ENCODE results near the gene AJUBA. TPM values are rescaled to one million over a fixed set of nuclear protein-coding genes. Genes with fewer than 3 reads are reported as not detected.
"Not testable (repeated sequence)": the region's sequence is repeated elsewhere in the genome, so short reads cannot be mapped to it uniquely, and the experiment has no call there.

AJUBA gene
- total RNA-seq, 1 experiment from 2014 or later = 28.8 TPM

- TF ChIP-seq FOXJ3 (CRISPR knock-in tag; IDR thresholded peaks at IDR 0.05; ENCODE audit: borderline replicate concordance) (no peak), ATF3 (CRISPR knock-in tag; conservative IDR thresholded peaks at IDR 0.05) (no peak), ZSCAN18 (CRISPR knock-in tag; IDR thresholded peaks at IDR 0.05) (no peak)
- Mint-ChIP-seq H3K9me3 (no peaks in the 10 kb centered on the region), H3K4me3 (no peak overlapping the region), H3K27me3 (ENCODE audit: low read depth) (no peaks in the 10 kb centered on the region), H3K36me3 (no peaks in the 10 kb centered on the region), H3K27ac (no peak overlapping the region), H3K4me1 (peaks cover 4% of the 10 kb centered on the region)
- POLR2A ChIA-PET = interaction anchor here (2.1 kb wide), 1 partner anchor 11 kb away, joined by 9 read pairs; no protein-coding TSS in a partner anchor
- CTCF ChIA-PET = interaction anchor here (0.7 to 4.1 kb wide), 4 partner anchors 23 to 237 kb away, joined by 4 to 22 read pairs (median 12); partner anchors contain the start of gene CDH24
- DNase-seq (ENCODE audit: low spot score) (no peak), ATAC-seq (no peak)
Measured at GRCh38 chr14:23018107-23018506, 35.8 kb upstream of the AJUBA start.

GRCh38 chr14:23017091-23017490 is 34.7 kb upstream of the AJUBA start:
- no peaks in the 10 kb centered on the region for H3K4me1 Mint-ChIP-seq
- no peak overlapping the region for H3K4me3 Mint-ChIP-seq
- TF ChIP-seq USF2 (CRISPR knock-in tag; IDR thresholded peaks at IDR 0.05) = no peak
- 0 out of 2 replicates have a peak, but pooled peaks have one; percentile 19 for TF ChIP-seq ZNF121 (CRISPR knock-in tag; IDR thresholded peaks at IDR 0.05)
- no peak for TF ChIP-seq E2F1 (CRISPR knock-in tag; IDR thresholded peaks at IDR 0.05)
- H3K36me3 Mint-ChIP-seq = no peaks in the 10 kb centered on the region
- DNase-seq (ENCODE audit: low spot score) = no peak
- H3K27me3 Mint-ChIP-seq (ENCODE audit: low read depth) = no peaks in the 10 kb centered on the region
- POLR2A ChIA-PET = interaction anchor here (0.8 to 2.1 kb wide), 2 partner anchors 10 to 88 kb away, joined by 3 to 9 read pairs; partner anchors contain the start of gene PRMT5
- no peak overlapping the region; the same call in 1 of the 2 replicates for H3K27ac Mint-ChIP-seq
- ATAC-seq = no peak
- CTCF ChIA-PET = interaction anchor here (0.9 to 4.1 kb wide), 5 partner anchors 10 to 35 kb away, joined by 3 to 22 read pairs (median 4); no protein-coding TSS in a partner anchor
- H3K9me3 Mint-ChIP-seq = no peaks in the 10 kb centered on the region

GRCh38 chr14:23015618-23016017 is 33.3 kb upstream of the AJUBA start:
- POLR2A ChIA-PET = no interaction called here
- no peak for TF ChIP-seq ZBTB43 (CRISPR knock-in tag; IDR thresholded peaks at IDR 0.05)
- TF ChIP-seq HMGA2 (CRISPR knock-in tag; IDR thresholded peaks at IDR 0.05) = no peak
- TF ChIP-seq TCF7 (CRISPR knock-in tag; IDR thresholded peaks at IDR 0.05; ENCODE audit: low read depth) = no peak
- Mint-ChIP-seq H3K4me3 (no peak overlapping the region), H3K9me3 (no peaks in the 10 kb centered on the region), H3K36me3 (no peaks in the 10 kb centered on the region), H3K27me3 (ENCODE audit: low read depth) (no peaks in the 10 kb centered on the region), H3K27ac (peak overlapping the region; percentile 4; the same call in 1 of the 2 replicates), H3K4me1 (peaks cover 2% of the 10 kb centered on the region; the same call in 1 of the 2 replicates)
- ATAC-seq (no peak), DNase-seq (ENCODE audit: low spot score) (no peak)
- CTCF ChIA-PET = interaction anchor here (3.3 to 4.1 kb wide), 2 partner anchors 21 to 28 kb away, joined by 19 to 22 read pairs; no protein-coding TSS in a partner anchor

- DNase-seq (ENCODE audit: low spot score); POLR2A ChIA-PET; ATAC-seq; H3K4me3 Mint-ChIP-seq; H3K9me3 Mint-ChIP-seq; H3K36me3 Mint-ChIP-seq; H3K27me3 Mint-ChIP-seq (ENCODE audit: low read depth); H3K27ac Mint-ChIP-seq: not testable (repeated sequence)
- CTCF ChIA-PET = interaction anchor here (1.2 to 4.0 kb wide), 4 partner anchors 8 to 73 kb away, joined by 3 to 36 read pairs (median 4); no protein-coding TSS in a partner anchor
- peaks cover 13% of the 10 kb centered on the region for H3K4me1 Mint-ChIP-seq
Measured at GRCh38 chr14:23013749-23014054, 31.4 kb upstream of the AJUBA start.

Data from WTC11 (cell line).